Kidney epithelial cell (primary cell): ENCODE measurements around the gene HOXC12. TPM values are rescaled to one million over a fixed set of nuclear protein-coding genes. Genes with fewer than 3 reads are reported as not detected.

Source experiments
- DNase-seq: peaks from one replicate; pipeline ENCODE4 v3.0.0-alpha.2; 2010; ENCODE audit warnings: low read depth
- H3K27me3 ChIP-seq: 2 replicates; pipeline ENCODE4 v1.6.0; 2011; ENCODE audit warnings: low read length; ENCODE audit not compliant: control insufficient read depth, insufficient read depth
- H3K36me3 ChIP-seq: 2 replicates; pipeline ENCODE4 v1.5.1; 2011; ENCODE audit warnings: low read length; ENCODE audit not compliant: control insufficient read depth, insufficient read depth
- H3K4me3 ChIP-seq: 2 replicates; pipeline ENCODE4 v1.5.1; 2011; ENCODE audit warnings: low read depth, mild to moderate bottlenecking, control low read depth, low read length
- total RNA-seq: library from RNA; depleted of rRNA; stranded (reverse); fragments of >200 nt; gene quantifications from 2 replicates; pipeline ENCODE4 v1.2.3, GENCODE V29; 2015
- TF ChIP-seq, protein P1 (sequence below): IDR thresholded peaks from 2 replicates; pipeline ENCODE4 v1.5.1; 2011; ENCODE audit warnings: mild to moderate bottlenecking, moderate library complexity, low read length, control low read depth, inconsistent platforms; ENCODE audit not compliant: insufficient read depth, poor library complexity, severe bottlenecking

HOXC12 gene
- total RNA-seq, 1 donor from 2014 or later, result not detected

DNA sequence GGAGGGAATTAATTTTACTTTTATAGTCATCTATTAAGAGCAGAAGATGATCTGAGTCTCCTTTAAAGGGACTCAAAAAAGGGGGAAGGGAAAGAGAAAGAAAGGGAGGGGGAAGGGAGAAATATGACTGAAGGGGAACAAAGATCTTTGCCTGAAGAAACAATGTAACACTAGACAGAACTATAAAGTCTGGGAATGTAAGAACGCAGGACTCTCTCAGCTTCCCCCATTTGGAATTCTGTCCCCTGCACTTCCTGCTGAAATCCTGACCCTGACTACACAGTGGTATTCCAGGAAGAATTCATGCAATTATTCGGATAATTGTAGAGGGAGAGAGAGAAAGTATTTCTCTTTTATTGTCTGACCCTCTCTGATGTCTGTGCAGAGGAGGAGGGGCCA lies 9.6 kb downstream of the HOXC12 start:
- H3K27me3 ChIP-seq, result peaks cover 93% of the 10 kb centered on the region
- TF ChIP-seq, protein P1, sequence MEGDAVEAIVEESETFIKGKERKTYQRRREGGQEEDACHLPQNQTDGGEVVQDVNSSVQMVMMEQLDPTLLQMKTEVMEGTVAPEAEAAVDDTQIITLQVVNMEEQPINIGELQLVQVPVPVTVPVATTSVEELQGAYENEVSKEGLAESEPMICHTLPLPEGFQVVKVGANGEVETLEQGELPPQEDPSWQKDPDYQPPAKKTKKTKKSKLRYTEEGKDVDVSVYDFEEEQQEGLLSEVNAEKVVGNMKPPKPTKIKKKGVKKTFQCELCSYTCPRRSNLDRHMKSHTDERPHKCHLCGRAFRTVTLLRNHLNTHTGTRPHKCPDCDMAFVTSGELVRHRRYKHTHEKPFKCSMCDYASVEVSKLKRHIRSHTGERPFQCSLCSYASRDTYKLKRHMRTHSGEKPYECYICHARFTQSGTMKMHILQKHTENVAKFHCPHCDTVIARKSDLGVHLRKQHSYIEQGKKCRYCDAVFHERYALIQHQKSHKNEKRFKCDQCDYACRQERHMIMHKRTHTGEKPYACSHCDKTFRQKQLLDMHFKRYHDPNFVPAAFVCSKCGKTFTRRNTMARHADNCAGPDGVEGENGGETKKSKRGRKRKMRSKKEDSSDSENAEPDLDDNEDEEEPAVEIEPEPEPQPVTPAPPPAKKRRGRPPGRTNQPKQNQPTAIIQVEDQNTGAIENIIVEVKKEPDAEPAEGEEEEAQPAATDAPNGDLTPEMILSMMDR, result no peak
- H3K4me3 ChIP-seq, result no peak overlapping the region
- no peak for DNase-seq
- H3K36me3 ChIP-seq, result no peaks in the 10 kb centered on the region

DNA sequence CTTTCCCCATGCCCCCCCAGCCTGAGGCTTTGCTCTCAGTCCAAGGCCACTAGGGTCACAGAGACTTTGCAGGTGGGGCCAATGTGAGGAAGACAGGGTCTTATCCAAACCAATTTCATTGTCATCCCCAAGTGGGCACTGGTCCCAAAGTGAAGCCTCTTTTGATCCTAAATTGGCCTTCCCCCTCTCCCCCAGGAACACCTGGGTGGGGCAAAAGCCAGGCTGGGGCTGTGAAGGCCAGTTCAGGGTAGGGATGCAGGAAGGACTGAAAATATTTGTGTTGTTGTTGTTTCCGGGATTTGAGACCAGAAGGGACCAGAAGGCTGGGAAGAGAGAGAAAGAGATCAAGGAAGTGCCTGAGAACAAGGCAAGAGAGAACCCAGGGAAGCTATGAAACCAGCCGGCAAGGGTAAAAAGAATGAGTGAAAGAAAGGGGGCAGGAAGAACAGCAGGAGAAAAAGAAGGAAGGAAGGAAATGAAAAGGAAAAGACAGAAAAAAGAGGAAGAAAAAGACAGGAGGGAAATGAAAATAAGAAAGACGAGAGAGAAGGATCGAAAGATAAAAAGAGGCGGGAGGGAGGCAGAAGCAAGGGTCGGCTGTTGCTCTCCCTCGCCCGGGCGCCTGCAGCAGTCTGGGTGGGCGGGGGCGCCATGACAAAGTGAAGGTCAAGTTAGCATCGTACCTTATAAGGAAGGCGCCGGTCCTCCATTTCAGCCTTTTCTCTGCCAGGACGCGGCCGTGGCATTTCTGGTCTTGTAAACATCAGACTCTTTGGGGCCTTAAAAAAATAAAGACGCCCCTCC lies 10.8 kb downstream of the HOXC12 start:
- H3K4me3 ChIP-seq, result no peak overlapping the region
- peaks cover 90% of the 10 kb centered on the region for H3K27me3 ChIP-seq
- no peak for DNase-seq
- TF ChIP-seq, protein P1, result no peak
- no peaks in the 10 kb centered on the region for H3K36me3 ChIP-seq

DNA sequence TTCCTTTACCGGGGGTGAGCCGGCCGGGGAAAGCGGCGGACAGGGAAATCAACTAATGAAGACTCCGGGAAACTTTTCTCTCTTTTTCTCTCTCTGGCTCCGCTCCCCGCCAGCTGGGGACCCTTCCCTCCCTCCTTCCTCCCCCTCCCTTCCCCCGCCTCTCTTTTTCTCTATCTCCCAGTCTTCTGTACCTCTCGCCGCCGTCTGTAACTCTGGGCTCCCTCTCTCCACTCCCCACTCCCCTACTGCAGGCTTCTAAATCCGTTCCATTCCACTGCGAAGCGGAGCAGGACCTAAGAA lies 11.3 kb downstream of the HOXC12 start:
- DNase-seq, result no peak
- no peak overlapping the region for H3K4me3 ChIP-seq
- peaks cover 90% of the 10 kb centered on the region for H3K27me3 ChIP-seq
- TF ChIP-seq, protein P1, result no peak
- no peaks in the 10 kb centered on the region for H3K36me3 ChIP-seq

DNA sequence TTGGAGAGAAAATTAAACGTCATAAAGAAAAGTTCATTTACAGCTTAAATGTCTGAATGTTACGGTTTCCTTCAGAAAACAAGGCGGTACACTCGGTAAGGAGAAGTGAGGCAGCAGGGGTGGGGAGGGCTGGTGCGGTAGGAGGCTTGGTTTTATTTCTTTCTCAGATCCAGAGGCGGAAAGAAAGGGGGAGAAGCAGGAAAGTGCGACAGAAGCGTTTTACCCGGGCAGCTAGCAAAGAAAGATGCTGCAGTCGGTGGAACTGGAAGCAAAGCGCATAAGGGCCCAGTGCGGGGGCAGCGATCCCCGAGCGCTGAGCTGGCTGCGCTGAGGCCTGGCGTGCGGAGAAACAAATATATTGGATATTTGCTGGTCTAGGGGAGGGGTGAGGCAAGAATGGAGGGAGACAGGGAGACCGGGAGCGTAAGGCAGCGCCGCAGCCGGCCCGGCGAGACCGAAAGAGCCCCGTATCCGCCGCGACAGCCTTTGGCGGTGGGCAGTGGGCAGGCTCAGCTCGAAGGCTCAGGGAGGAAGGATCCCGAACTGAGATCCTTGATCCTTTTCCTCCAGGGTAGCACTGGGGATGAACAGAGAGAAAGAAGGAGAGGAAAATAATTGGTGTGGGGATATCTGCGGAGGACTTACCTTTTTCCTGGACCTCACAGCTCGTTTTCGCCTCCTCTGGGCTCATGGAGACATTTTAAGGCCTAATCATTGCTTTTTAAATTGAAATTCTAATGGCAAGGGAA lies 11.9 kb downstream of the HOXC12 start:
- Histone ChIP-seq H3K4me3 (peak overlapping the region; percentile 12), H3K36me3 (no peaks in the 10 kb centered on the region), H3K27me3 (peaks cover 87% of the 10 kb centered on the region)
- TF ChIP-seq, protein P1, result no peak
- DNase-seq, result no peak

DNA sequence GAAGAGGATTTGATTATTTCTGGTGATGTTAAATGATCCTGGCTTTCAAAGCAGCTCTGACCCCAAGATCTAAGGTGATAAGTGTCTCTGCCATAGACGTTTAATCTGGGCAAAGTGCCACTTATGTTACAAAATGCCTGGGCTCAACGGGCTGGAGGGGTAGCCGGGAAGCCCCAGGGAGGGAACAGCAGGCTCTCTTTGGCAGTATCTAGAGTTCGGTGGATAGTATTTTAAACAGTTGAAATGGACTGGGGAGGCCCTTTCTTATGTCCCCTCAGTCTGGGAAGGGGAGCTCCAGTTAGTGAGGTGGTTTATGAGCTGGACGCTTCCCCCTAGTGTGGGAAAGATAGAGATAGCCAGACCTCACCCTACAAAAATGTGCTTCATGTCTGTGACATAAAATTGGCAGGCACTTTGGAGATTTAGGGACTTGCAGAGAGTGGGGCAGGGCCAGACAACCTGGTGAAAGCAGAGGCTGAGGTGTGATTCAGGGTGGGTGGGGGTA lies 12.8 kb downstream of the HOXC12 start:
- TF ChIP-seq, protein P1, result no peak
- H3K36me3 ChIP-seq, result no peaks in the 10 kb centered on the region
- H3K4me3 ChIP-seq, result no peak overlapping the region
- H3K27me3 ChIP-seq, result peaks cover 87% of the 10 kb centered on the region
- no peak for DNase-seq
